ENCODE measurements around the gene IL2RA. TPM values are rescaled to one million over a fixed set of nuclear protein-coding genes. Genes with fewer than 3 reads are reported as not detected.

Gene IL2RA
- total and polyA plus RNA-seq, 10 of the 15 experiments (the other 5 are each of a cell fraction or from before 2014, with no cell fraction given): 2.2 to 6.0 (median 4.9) TPM

- Histone ChIP-seq H3K9ac (ENCODE audit: control insufficient read depth, insufficient read depth, low read length) (no peak overlapping the region), H3K27ac (ENCODE audit: control insufficient read depth, insufficient read depth) (no peak overlapping the region), H3K4me3 (no peak overlapping the region), H3K9me3 (replicated peaks; ENCODE audit: control insufficient read depth, insufficient read depth, low read length) (no peaks in the 10 kb centered on the region), H3K79me2 (ENCODE audit: control insufficient read depth, insufficient read depth, low read length) (no peaks in the 10 kb centered on the region), H3K4me1 (ENCODE audit: control insufficient read depth, insufficient read depth, low read length) (no peaks in the 10 kb centered on the region), H2AFZ (ENCODE audit: control insufficient read depth, low read depth, low read length) (no peak overlapping the region), H4K20me1 (ENCODE audit: control insufficient read depth, insufficient read depth) (no peaks in the 10 kb centered on the region), H3K4me2 (ENCODE audit: control insufficient read depth, insufficient read depth) (no peak overlapping the region), H3K36me3 (ENCODE audit: control insufficient read depth in 2 of 2, insufficient read depth in 2 of 2, low read length in 1 of 2) (no peaks in the 10 kb centered on the region), H3K27me3 (replicated peaks in 1 of 2; ENCODE audit: control insufficient read depth in 2 of 2, insufficient read depth in 2 of 2, low read length in 1 of 2) (no peaks in the 10 kb centered on the region)
- ChIA-PET POLR2A (no interaction called here), SMC1A (ENCODE audit: uncharacterized antibody, unreplicated experiment) (interaction anchor here (0.7 to 1.3 kb wide), 3 partner anchors 10 to 26 kb away, joined by 3 read pairs; no protein-coding TSS in a partner anchor), RAD21 (ENCODE audit: unreplicated experiment) (no interaction called here), CTCF (interaction anchor here (0.7 to 1.7 kb wide), 3 partner anchors 9 to 63 kb away, joined by 3 to 8 read pairs (median 3); no protein-coding TSS in a partner anchor)
- DNase-seq (ENCODE audit: low read depth, low spot score) (no peak), ATAC-seq (no peak), FAIRE-seq (no peak)
- BruUV-seq (replicated peaks): no TSS peak
- intact Hi-C loops (cut with micrococcal nuclease; ENCODE audit: unreplicated experiment) (no loop called here), in situ Hi-C loops (cut with MboI) (no loop called here)
- WGBS (ENCODE audit: insufficient coverage, insufficient replicate concordance, low lambda C conversion rate, missing lambda C conversion rate): 65% methylated on average over 12 of the region's 12 CpGs
- TF ChIP-seq ATF2 (IDR thresholded peaks at IDR 0.05; ENCODE audit: low read length): no peak
- no peak for TF ChIP-seq MYC (IDR thresholded peaks at IDR 0.05; ENCODE audit: insufficient read depth, insufficient read length, insufficient replicate concordance, low read length, severe bottlenecking)
- TF ChIP-seq ZBTB33 (IDR thresholded peaks at IDR 0.05): no peak
- no peak for TF ChIP-seq USF1 (IDR thresholded peaks at IDR 0.05; ENCODE audit: borderline replicate concordance, extremely low read length, insufficient read depth, low read depth, low read length)
- no peak for TF ChIP-seq ZNF274 (IDR thresholded peaks at IDR 0.05; ENCODE audit: insufficient read depth, insufficient read length)
- no peak for TF ChIP-seq BHLHE40 (IDR thresholded peaks at IDR 0.05; ENCODE audit: borderline replicate concordance in 1 of 2, low read depth in 2 of 2, low read length in 1 of 2)
- TF ChIP-seq CBX5 (IDR thresholded peaks at IDR 0.05; ENCODE audit: low read depth): no peak
- no peak for TF ChIP-seq PBX3 (IDR thresholded peaks at IDR 0.05; ENCODE audit: insufficient replicate concordance, low read depth, low read length)
- no peak for TF ChIP-seq TCF3 (IDR thresholded peaks at IDR 0.05; ENCODE audit: borderline replicate concordance, insufficient read depth, low read depth, low read length)
- TF ChIP-seq YBX1 (IDR thresholded peaks at IDR 0.05): no peak
- TF ChIP-seq NFIC (IDR thresholded peaks at IDR 0.05; ENCODE audit: low read depth, low read length): no peak
- TF ChIP-seq SMC3 (IDR thresholded peaks at IDR 0.05; ENCODE audit: borderline replicate concordance, low read length): no peak
- no peak for TF ChIP-seq NFXL1 (IDR thresholded peaks at IDR 0.05; ENCODE audit: borderline replicate concordance)
- TF ChIP-seq HCFC1 (IDR thresholded peaks at IDR 0.05; ENCODE audit: low read length): no peak
- no peak for TF ChIP-seq HDGF (IDR thresholded peaks at IDR 0.05)
Observed at GRCh38 chr10:6023661-6024333, 38.4 kb downstream of the IL2RA start.
